Effector memory CD4-positive, alpha-beta T cell (primary cell): ENCODE data around the gene ZBTB7B.
"Not testable (repeated sequence)": the region's sequence is repeated elsewhere in the genome, so short reads cannot be mapped to it uniquely, and the experiment has no call there.

ENCODE experiments used
- DNase-seq, 3 donors: peaks; one replicate each; pipeline ENCODE4 v3.0.0-alpha.2; 2020
- H3K27ac ChIP-seq: 2 replicates; pipeline ENCODE4 v1.7.0; 2013; ENCODE audit warnings: mild to moderate bottlenecking, low read length, moderate library complexity; ENCODE audit not compliant: insufficient read depth, poor library complexity, severe bottlenecking
- H3K27me3 ChIP-seq: replicated peaks from 2 replicates; pipeline ENCODE4 v1.7.0; 2013; ENCODE audit warnings: mild to moderate bottlenecking, low read length; ENCODE audit not compliant: insufficient read depth, control insufficient read depth, poor library complexity, severe bottlenecking
- H3K36me3 ChIP-seq: 2 replicates; pipeline ENCODE4 v1.7.0; 2013; ENCODE audit warnings: mild to moderate bottlenecking, low read length, moderate library complexity; ENCODE audit not compliant: control insufficient read depth, insufficient read depth
- H3K4me1 ChIP-seq: 2 replicates; pipeline ENCODE4 v1.7.0; 2013; ENCODE audit warnings: low read length, mild to moderate bottlenecking; ENCODE audit not compliant: control insufficient read depth, insufficient read depth, poor library complexity, severe bottlenecking
- H3K4me3 ChIP-seq: 2 replicates; pipeline ENCODE4 v1.7.0; 2013; ENCODE audit warnings: low read length, low read depth, mild to moderate bottlenecking; ENCODE audit not compliant: insufficient read depth, poor library complexity, severe bottlenecking
- H3K9me3 ChIP-seq: 2 replicates; pipeline ENCODE4 v1.7.0; 2013; ENCODE audit warnings: mild to moderate bottlenecking, low read length, moderate library complexity; ENCODE audit not compliant: control insufficient read depth

The ZBTB7B gene

DNA sequence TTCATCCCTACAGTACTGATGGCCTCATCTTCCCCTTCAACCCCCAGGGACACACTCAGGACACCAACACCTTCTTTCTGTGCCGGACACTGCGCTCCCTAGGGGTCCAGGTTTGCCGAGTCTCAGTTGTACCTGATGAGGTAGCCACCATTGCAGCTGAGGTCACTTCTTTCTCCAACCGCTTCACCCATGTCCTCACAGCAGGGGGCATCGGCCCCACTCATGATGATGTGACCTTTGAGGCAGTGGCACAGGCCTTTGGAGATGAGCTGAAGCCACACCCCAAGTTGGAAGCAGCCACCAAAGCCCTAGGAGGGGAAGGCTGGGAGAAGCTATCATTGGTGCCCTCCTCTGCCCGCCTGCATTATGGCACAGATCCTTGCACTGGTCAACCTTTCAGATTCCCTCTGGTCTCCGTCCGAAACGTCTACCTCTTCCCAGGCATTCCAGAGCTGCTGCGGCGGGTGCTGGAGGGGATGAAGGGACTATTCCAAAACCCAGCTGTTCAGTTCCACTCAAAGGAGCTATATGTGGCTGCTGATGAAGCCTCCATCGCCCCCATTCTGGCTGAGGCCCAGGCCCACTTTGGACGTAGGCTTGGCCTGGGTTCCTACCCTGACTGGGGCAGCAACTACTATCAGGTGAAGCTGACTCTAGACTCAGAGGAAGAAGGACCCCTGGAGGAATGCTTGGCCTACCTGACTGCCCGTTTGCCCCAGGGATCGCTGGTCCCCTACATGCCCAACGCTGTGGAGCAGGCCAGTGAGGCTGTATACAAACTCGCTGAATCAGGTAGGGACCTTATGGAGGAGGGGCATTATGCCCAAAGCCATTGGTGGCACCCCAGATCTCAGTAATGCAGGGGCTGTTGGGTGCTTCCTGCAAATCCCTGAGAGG, 14.3 kb upstream of the ZBTB7B start:
- Histone ChIP-seq H3K9me3 (no peaks in the 10 kb centered on the region), H3K27ac (no peak overlapping the region), H3K4me3 (no peak overlapping the region), H3K4me1 (peaks cover 12% of the 10 kb centered on the region), H3K36me3 (peaks cover 36% of the 10 kb centered on the region), H3K27me3 (no peaks in the 10 kb centered on the region)
- no peak for DNase-seq

DNA sequence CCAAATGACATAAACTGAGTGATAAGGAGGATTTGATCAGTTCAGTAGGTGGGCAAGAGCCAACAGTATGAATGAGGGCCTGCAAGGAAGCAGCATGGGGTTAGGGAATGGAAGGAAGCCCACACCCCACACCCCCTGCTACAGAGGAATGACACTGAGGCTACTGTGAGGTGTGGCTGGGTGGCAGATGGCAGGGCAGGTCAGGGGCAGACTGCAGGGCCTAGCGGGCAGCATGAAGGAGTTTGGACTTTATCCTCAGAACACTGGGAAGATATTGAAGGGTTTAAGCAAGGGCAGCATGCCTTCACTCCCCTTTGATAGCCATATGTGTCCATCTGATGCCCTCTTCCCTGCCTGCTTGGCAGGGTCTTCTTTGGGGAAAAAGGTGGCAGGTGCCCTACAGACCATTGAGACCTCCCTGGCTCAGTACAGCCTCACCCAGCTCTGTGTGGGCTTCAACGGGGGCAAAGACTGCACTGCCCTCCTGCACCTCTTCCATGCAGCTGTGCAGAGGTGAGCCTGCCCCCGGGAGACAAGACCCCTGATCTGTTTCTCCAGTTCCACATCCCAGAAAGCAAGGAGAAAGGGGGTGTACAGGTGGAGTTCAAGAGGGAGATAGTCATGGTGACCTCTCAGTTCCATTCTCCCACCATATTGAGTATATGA, 13.3 kb upstream of the ZBTB7B start:
- Histone ChIP-seq H3K27me3 (no peaks in the 10 kb centered on the region), H3K4me3 (no peak overlapping the region), H3K9me3 (no peaks in the 10 kb centered on the region), H3K27ac (no peak overlapping the region), H3K36me3 (peaks cover 36% of the 10 kb centered on the region), H3K4me1 (peaks cover 2% of the 10 kb centered on the region)
- no peak for DNase-seq

DNA sequence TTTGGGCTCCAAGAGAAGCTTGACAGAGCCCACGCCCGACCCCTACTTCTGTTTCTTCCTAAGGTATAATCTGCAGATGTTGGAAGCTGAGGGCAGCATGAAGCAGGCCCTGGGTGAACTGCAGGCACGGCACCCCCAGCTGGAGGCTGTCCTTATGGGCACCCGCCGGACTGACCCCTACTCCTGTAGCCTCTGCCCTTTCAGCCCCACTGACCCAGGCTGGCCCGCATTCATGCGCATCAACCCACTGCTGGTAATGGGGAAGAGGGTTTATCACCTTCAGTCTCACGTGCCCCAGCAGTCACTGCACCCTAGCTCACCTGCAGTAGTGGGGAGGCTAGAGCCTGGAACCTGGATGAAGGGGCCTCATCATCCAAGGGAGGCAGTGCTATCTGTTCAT, 12.3 kb upstream of the ZBTB7B start:
- no peak overlapping the region for H3K4me3 ChIP-seq
- no peaks in the 10 kb centered on the region for H3K27me3 ChIP-seq
- H3K4me1 ChIP-seq, result peaks cover 2% of the 10 kb centered on the region
- H3K36me3 ChIP-seq, result peaks cover 36% of the 10 kb centered on the region
- no peaks in the 10 kb centered on the region for H3K9me3 ChIP-seq
- no peak overlapping the region for H3K27ac ChIP-seq
- no peak for DNase-seq

DNA sequence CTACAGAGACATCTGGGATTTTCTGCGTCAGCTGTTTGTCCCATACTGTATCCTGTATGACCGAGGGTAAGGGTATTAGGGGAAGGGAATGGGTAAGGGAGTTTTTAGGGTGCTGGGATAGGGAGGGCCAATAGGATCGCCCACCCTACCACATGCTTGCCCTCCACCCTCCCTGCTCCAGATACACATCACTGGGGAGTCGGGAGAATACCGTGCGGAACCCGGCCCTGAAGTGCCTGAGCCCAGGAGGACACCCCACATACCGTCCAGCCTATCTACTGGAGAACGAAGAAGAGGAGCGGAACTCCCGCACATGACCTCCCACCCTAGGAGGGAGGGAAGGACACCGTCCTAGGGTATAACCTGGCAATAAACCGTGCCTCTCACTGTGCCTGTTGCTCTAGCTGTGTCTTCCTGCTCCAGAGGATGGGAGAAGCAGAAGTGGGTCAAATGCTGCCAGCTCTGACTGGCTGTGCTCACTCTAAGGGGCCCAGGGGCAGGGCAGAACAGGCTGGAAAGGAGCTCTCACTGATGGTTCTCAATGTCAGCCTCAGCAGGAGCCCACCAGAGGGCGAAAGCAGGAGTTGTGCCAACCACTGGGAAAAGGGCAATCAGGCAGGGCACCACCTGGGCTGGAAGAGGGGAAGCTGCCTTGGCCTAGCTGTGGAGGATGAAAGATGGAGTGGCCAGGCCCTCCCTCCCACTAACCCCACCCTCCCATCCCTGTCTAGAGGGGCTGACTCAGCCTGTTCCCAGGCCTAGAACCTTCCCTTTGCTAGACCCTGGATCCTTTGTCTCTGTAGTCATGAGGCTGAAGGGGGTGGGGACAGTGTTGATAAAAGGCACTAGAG, 9.7 kb upstream of the ZBTB7B start:
- H3K27me3 ChIP-seq, result no peaks in the 10 kb centered on the region
- peaks cover 2% of the 10 kb centered on the region for H3K4me1 ChIP-seq
- H3K27ac ChIP-seq, result no peak overlapping the region
- peaks cover 32% of the 10 kb centered on the region for H3K36me3 ChIP-seq
- no peak for DNase-seq
- H3K9me3 ChIP-seq, result no peaks in the 10 kb centered on the region
- H3K4me3 ChIP-seq, result no peak overlapping the region

DNA sequence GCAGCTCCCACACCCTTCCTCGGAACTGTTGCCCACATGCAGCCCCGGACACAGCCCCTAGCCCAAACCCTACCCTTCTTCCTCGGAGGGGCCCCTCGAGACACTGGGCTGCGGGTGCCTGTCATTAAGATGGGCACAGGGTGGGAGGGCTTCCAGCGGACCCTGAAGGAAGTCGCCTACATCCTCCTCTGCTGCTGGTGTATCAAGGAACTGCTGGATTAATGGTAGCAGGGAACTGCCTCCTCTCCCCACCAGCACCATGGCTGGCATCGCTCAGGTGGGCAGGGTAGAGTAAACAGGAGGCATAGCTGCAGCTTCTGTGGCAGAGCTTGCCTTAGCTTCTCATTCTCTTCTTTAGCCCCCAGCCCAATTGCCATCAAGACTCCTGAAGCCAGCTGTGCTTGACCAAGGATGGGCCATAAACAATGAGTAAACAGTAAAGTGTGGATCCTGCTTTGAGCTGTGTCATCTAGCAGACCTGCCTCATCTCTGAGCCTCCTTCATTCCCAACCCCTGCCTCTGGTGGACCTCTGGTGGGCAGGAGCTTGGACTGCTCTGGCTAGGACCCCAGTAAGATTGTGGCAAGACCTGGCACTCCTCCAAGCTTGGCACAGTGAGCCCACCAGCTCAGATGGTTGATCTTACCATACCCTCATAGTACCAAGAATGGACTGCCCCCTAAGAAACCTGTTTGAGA, 8.9 kb upstream of the ZBTB7B start, which contains the start of gene LENEP:
Gene LENEP (plus strand): TSS at position 15 of the 697 bp plus-strand sequence. CDS start 22 bp downstream, at position 37.
- H3K4me1 ChIP-seq, result peaks cover 4% of the 10 kb centered on the region
- DNase-seq, result no peak
- H3K27ac ChIP-seq, result no peak within 1 kb of the TSS
- no peak within 1 kb of the TSS for H3K4me3 ChIP-seq
- peaks cover 24% of the 10 kb centered on the region for H3K36me3 ChIP-seq
- no peaks in the 10 kb centered on the region for H3K9me3 ChIP-seq
- no peaks in the 10 kb centered on the region for H3K27me3 ChIP-seq

- Histone ChIP-seq H3K27ac (no peak overlapping the region), H3K4me3 (no peak overlapping the region), H3K36me3 (peaks cover 19% of the 10 kb centered on the region), H3K9me3 (no peaks in the 10 kb centered on the region), H3K4me1 (peaks cover 9% of the 10 kb centered on the region), H3K27me3 (no peaks in the 10 kb centered on the region)
- no peak for DNase-seq
Measured at GRCh38 chr1:154994269-154994587, 8.4 kb upstream of the ZBTB7B start.

DNA sequence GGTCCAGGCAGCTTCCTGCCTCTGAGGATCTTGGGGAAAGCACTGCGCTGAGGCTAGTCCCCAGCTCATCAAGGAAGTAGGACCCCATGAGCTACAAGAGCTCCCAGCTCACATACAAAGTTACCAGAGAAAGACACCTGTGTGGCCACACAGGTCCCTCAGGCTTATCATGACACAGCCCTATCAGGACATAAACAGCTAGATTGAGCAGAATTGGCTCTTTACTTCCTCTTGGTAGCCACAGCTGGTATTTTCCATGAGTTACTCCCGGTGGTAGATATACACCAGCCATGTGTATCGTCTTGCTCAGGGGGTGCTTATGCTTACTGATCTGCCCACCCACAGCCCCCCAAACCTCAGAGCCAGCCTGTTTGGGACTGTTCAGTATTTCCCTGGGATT, 8.0 kb upstream of the ZBTB7B start:
- no peak for DNase-seq
- peaks cover 16% of the 10 kb centered on the region for H3K36me3 ChIP-seq
- no peaks in the 10 kb centered on the region for H3K27me3 ChIP-seq
- H3K9me3 ChIP-seq, result no peaks in the 10 kb centered on the region
- peaks cover 10% of the 10 kb centered on the region for H3K4me1 ChIP-seq
- no peak overlapping the region for H3K4me3 ChIP-seq
- no peak overlapping the region for H3K27ac ChIP-seq

GRCh38 chr1:154995301-154995983, 7.2 kb upstream of the ZBTB7B start:
- DNase-seq, H3K4me3 ChIP-seq, H3K27me3 ChIP-seq, H3K27ac ChIP-seq, H3K9me3 ChIP-seq, H3K36me3 ChIP-seq: not testable (repeated sequence)
- H3K4me1 ChIP-seq, result peaks cover 10% of the 10 kb centered on the region
